ENCODE results near the gene PTBP1.
A peak's percentile ranks its signal among the peaks of the same experiment; 100 is the strongest.

PTBP1 gene

GRCh38 chr19:797528-798414, 519 bp downstream of the PTBP1 start:
- peak; percentile 91 for DNase-seq (ENCODE audit: low spot score)

GRCh38 chr19:798415-799075, 1.3 kb downstream of the PTBP1 start:
- DNase-seq (ENCODE audit: low spot score) = no peak

GRCh38 chr19:799076-799881, 2.0 kb downstream of the PTBP1 start:
- no peak for DNase-seq (ENCODE audit: low spot score)

GRCh38 chr19:800360-801029, 3.2 kb downstream of the PTBP1 start:
- no peak for DNase-seq (ENCODE audit: low spot score)

GRCh38 chr19:801030-801860, 4.0 kb downstream of the PTBP1 start:
- DNase-seq (ENCODE audit: low spot score) = no peak

GRCh38 chr19:801861-802497, 4.7 kb downstream of the PTBP1 start:
- DNase-seq (ENCODE audit: low spot score) = no peak

GRCh38 chr19:802498-803098, 5.3 kb downstream of the PTBP1 start:
- no peak for DNase-seq (ENCODE audit: low spot score)

GRCh38 chr19:803099-803561, 5.9 kb downstream of the PTBP1 start:
- no peak for DNase-seq (ENCODE audit: low spot score)

GRCh38 chr19:803686-804418, 6.6 kb downstream of the PTBP1 start:
- no peak for DNase-seq (ENCODE audit: low spot score)

GRCh38 chr19:804419-805165, 7.3 kb downstream of the PTBP1 start:
- DNase-seq (ENCODE audit: low spot score) = no peak

- DNase-seq (ENCODE audit: low spot score) = no peak
These were observed 7.9 kb downstream of the PTBP1 start for GRCh38 chr19:805166-805551.

- no peak for DNase-seq (ENCODE audit: low spot score)
These were observed 8.6 kb downstream of the PTBP1 start for GRCh38 chr19:805600-806550.

- DNase-seq (ENCODE audit: low spot score) = no peak
These were observed 9.7 kb downstream of the PTBP1 start for GRCh38 chr19:806815-807421.

GRCh38 chr19:807627-808422, 10.6 kb downstream of the PTBP1 start:
- no peak for DNase-seq (ENCODE audit: low spot score)

GRCh38 chr19:808423-808775, 11.1 kb downstream of the PTBP1 start:
- no peak for DNase-seq (ENCODE audit: low spot score)
